ENCODE measurements around the gene KRAS.

KRAS gene

DNA sequence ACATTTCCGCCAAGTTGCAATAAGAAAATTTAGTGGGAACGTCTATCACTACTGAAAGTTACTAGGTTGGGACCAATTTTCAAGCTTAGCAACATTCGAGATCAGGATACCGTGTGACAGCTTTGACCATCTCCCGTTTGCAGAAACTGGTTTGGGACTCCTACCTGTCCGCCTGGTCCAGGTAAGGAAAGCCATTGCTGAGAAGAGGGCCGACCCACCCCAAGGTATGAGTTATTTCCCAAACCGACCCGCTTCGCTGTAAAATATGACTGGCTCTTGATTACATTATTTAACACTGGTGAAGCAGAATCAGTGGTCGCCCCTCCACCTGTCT is 56.0 kb downstream of the KRAS start:
- no peak for DNase-seq

DNA sequence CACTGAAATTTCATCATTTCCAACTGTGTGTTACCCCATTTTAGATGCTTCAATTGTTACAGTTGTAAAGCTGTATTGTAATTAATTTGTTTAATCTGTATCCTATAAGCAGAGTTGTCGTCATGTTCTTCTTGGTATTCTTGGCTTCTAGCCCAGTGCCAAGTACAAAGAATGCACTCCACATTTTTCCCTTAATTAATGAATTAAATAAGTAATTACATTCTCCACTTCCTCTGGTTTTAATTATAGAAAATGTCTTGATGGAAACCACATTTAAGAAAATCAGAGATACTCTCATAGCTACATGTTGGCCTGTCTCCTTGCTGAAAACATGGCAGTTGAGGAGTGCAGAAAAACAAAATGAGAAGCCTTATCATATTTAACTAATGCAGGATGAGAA is 56.5 kb downstream of the KRAS start:
- DNase-seq, result no peak

DNA sequence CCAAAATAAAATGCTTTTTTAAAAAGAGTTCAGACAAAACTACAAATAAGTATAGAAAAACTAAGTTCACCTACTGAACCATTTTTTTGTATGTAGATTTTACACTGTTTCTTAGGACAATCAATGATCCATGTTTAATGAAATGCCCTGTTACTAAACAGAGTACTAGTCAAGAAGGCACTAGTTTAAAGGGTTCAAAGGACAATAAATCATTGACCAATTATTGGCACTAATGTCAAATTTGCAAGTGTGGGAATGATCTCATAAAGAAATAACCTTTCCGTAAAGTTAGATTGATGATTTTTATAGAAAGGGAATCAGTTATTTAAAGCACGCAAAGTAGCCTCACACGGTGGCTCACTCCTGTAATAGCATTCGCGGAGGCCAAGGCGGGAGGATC is 59.9 kb downstream of the KRAS start:
- DNase-seq, result no peak

DNA sequence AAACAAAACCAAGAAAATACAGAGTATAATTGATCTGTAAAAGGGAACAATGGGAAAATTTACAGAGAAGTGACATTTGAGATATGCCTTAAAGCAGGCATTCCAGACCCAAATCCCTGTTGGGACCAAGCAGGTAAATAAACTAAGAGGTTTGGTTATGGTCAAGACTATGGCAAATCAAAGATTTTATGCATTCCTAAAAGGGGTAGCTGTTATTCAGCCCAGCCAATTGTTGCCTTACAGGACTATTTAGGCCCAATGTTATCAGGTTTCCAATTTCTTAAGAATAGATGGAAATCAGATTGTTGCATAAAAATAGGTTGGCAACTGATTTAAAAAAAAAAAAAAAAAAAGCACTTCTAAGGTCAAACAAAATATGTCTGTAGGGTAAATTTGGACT is 61.1 kb downstream of the KRAS start:
- DNase-seq, result no peak

DNA sequence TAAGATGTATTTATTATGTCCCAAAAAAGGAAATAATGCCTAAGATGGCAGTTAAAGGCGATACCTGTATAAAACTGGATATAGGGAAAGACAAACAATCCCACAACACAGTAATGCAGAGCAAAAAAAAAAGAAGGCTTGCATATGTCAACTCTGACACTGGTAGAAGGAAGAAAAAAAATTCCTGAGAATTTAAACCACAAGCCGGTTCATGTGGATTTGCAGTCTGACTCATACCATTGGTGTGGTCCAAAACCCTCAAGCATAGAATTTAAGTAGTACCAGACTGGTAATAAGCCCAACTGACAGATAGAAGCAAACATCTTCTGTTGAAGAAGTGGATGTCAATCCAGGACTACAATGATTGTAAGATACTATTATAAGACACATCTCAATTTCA is 62.9 kb downstream of the KRAS start:
- no peak for DNase-seq

DNA sequence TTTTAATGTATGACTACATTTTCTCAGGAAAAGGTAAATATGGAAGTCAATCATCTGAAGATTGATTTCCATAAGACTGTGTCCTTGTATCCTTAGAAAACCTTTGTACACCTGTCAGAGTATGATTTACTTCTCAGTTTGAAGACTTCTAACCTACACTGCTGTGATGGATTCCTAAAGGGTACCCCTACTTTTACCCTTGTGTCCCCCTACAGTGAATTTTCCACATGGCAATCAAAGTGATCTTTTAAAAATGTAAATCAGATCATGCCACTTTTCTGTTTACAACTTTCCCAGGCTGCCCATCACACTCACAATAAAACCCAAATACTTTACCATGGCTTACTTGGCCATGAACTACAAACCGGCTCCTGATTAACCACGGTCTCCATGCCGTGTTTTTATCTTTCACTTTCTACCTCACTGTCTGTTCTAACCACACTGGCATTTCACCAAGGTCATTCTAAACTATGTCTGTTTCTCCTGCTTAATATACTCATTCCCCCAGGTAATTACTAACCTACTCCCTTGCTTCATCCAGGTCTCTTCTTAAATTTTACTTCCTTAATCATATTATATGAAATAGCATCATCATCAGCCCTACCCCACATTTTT is 63.8 kb downstream of the KRAS start:
- no peak for DNase-seq

DNA sequence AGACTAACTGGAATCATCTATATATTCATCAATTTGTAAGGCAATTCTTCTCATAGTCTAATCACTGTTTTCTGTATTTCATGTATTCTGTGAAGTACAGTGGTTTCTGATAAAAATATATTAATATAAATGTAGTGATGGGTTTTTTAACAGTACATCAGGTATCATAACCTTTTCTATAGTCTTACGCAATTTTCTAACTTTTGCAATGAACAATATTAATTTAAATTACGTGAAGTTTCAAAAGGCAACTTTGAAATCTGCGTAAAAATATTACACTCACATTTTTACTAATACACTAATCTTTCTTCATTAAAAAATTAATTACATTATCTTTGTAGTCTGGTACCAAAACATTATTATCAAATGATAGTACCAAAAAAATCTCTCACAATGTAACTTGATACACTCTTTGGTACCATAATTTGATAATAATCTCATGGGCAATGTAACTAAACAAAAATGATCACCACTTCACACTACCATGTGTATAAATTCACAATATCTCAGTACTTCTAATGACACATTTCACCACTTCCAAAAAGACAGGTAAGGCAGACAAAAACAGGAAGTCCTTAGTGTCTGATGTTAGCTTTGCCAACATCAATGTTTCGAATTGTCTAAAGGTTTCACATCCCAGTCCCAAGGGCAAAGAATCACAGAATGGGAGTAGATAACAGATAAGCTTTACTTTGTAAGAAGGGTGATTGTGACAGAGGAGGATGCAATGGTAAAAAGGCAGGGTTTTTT is 64.5 kb downstream of the KRAS start:
- no peak for DNase-seq

DNA sequence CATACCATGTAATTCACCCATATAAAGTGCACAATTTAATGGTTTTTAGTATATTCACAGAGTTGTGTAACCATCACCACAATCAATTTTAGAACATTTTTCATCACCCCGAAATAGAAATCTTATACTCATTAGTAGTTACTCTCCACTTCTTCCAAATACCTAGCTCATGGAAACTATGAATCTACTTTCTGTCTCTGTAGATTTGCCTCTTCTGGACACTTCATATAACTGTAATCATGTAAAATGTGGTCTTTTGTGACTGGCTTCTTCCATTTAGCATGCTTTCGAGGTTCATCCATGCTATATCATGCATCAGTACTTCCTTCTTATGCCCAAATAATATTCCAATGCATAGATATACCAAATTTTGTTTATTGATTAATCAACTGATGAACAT is 66.6 kb downstream of the KRAS start:
- DNase-seq, result no peak

DNA sequence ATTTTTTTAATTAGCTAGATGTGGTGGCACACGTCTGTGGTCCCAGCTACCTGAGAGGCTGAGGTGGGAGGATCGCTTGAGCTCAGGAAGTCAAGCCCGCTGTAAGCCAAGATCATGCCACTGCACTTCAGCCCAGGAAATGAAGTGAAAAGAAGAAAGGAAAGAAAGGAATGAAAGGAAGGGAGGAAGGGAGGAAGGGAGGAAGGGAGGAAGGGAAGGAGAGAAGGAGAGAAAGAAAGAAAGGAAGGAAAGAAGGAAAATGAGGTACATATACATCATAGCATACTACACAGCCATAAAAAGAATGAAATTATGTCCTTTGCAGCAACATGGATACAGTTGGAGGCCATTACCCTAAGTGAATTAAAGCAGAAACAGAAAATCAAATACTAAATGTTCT is 68.0 kb downstream of the KRAS start:
- no peak for DNase-seq

DNA sequence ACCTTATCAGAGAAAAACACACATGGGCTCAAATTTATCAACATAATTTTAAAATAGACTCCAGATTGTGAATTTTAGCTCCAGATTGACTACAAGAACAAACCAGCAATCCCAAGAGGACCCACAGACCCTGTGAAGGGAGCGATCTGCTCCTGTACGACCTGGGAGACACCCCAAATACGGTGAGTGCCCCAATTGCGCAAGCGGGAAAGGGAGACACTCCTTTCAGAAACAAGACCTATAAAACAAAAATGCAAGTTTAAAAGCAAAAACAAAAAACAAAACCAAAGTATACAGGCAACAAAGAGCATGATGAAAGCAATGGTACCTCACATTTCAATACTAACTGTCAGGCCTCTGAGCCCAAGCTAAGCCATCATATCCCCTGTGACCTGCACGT is 87.9 kb downstream of the KRAS start:
- no peak for DNase-seq

DNA sequence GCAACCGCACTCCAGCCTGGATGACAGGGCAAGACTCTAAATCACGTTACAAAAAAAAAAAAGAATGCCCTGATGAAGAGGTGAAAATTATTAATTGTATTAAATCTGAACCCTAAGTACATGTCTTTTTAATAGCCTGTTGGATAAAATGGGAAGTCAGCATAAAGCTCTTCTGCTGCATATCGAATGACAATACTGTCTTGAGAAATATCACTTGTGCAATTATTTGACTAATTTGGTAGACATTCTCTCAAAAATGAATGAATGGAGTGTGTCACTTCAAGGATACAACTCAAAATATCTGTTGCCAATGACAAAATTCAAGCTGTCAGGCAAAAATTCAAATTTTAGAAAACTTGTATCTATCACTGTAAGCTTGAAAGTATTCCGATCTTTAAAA is 94.7 kb downstream of the KRAS start:
- no peak for DNase-seq

DNA sequence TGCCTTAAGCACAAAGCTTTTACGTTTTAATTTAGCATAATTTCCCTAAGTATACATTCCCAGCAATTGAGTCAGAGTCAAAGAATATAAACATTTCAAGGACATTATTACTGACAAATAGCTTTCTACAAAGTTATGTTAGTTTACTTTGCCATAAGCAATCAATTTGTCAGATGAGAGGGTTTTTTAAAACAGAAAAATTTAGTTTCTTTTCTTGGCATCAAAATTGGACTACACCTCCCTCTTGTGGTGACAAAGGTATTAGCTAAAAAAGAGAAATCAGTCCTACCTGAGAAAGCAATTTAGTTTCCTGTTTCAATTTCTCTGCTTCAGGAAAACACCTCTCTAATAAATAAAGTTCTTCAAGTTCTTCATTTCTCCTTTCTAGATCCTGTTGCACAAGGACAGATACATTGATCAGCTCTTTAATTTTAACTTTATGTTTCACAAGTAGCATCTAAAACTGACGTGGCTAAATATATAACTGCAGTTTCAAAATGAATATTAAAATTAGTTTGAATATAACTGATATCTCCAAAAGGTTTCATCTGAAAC is 95.6 kb downstream of the KRAS start:
- DNase-seq, result peak; percentile 29

All from NCI-H1694 treated with DMSO at 0.1 percent for 48 hours (cell line).